22Rv1 (cell line): Measurements from ENCODE around the gene IQCH.

ENCODE experiments used
- ZFX ChIP-seq: fragments of 450-650 bp; IDR thresholded peaks from 2 replicates; pipeline ENCODE4 v1.6.1; 2017; ENCODE audit warnings: antibody characterized with exemption, borderline replicate concordance
- TF ChIP-seq, protein P1 (sequence below): fragments of 450-650 bp; IDR thresholded peaks from 2 replicates; pipeline ENCODE4 v1.5.1; 2017; ENCODE audit warnings: mild to moderate bottlenecking

GRCh38 chr15:67474405-67475110 is 220.0 kb downstream of the IQCH start:
- TF ChIP-seq, protein P1, sequence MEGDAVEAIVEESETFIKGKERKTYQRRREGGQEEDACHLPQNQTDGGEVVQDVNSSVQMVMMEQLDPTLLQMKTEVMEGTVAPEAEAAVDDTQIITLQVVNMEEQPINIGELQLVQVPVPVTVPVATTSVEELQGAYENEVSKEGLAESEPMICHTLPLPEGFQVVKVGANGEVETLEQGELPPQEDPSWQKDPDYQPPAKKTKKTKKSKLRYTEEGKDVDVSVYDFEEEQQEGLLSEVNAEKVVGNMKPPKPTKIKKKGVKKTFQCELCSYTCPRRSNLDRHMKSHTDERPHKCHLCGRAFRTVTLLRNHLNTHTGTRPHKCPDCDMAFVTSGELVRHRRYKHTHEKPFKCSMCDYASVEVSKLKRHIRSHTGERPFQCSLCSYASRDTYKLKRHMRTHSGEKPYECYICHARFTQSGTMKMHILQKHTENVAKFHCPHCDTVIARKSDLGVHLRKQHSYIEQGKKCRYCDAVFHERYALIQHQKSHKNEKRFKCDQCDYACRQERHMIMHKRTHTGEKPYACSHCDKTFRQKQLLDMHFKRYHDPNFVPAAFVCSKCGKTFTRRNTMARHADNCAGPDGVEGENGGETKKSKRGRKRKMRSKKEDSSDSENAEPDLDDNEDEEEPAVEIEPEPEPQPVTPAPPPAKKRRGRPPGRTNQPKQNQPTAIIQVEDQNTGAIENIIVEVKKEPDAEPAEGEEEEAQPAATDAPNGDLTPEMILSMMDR, result no peak
- TF ChIP-seq ZFX, result no peak
